Fibroblast of mammary gland (primary cell): ENCODE data around the gene TBC1D14.

Source experiments
- DNase-seq: peaks from one replicate; pipeline ENCODE4 v3.0.0-alpha.2; 2010; ENCODE audit warnings: low read depth
- H3K4me3 ChIP-seq: 2 replicates; pipeline ENCODE4 v1.5.1; 2011; ENCODE audit warnings: low read depth, mild to moderate bottlenecking, low read length, moderate library complexity; ENCODE audit not compliant: control insufficient read depth
- CTCF ChIP-seq: conservative IDR thresholded peaks from 2 replicates; pipeline ENCODE4 v1.5.1; 2011; ENCODE audit warnings: low read depth, low read length, inconsistent platforms; ENCODE audit not compliant: control insufficient read depth, insufficient read depth

Gene TBC1D14

GRCh38 chr4:7062816-7063215 is 153.2 kb downstream of the TBC1D14 start:
- DNase-seq, result no peak
- H3K4me3 ChIP-seq, result no peak overlapping the region
- TF ChIP-seq CTCF, result no peak

GRCh38 chr4:7063362-7063761 is 153.7 kb downstream of the TBC1D14 start:
- DNase-seq, result no peak
- no peak overlapping the region for H3K4me3 ChIP-seq
- TF ChIP-seq CTCF, result no peak

GRCh38 chr4:7066006-7066405 is 156.4 kb downstream of the TBC1D14 start:
- TF ChIP-seq CTCF, result no peak
- DNase-seq, result no peak
- H3K4me3 ChIP-seq, result no peak overlapping the region

GRCh38 chr4:7066493-7066892 is 156.9 kb downstream of the TBC1D14 start:
- H3K4me3 ChIP-seq, result peak overlapping the region; percentile 75
- no peak for TF ChIP-seq CTCF
- no peak for DNase-seq

- no peak for DNase-seq
- TF ChIP-seq CTCF, result no peak
- peak overlapping the region; percentile 75 for H3K4me3 ChIP-seq
Measured at GRCh38 chr4:7067126-7067451, 157.5 kb downstream of the TBC1D14 start.

GRCh38 chr4:7067452-7068278 is 158.0 kb downstream of the TBC1D14 start, which contains the start of gene GRPEL1:
Gene GRPEL1, minus strand, starts transcription at chr4:7068064. Its CDS starts 32 bp downstream, at chr4:7068032.
- DNase-seq, result peak; percentile 99
- TF ChIP-seq CTCF, result no peak
- peak within 1 kb of the TSS; percentile 75 for H3K4me3 ChIP-seq
